Renal cortical epithelial cell (primary cell): ENCODE results near the gene PDE11A. TPM values are rescaled to one million over a fixed set of nuclear protein-coding genes. Genes with fewer than 3 reads are reported as not detected.
A peak's percentile ranks its signal among the peaks of the same experiment; 100 is the strongest.
"Not testable (repeated sequence)": the region's sequence is repeated elsewhere in the genome, so short reads cannot be mapped to it uniquely, and the experiment has no call there.

Experiments used
- DNase-seq: peaks from one replicate; pipeline ENCODE4 v3.0.0-alpha.2; 2011; ENCODE audit warnings: low read depth
- total RNA-seq: library from RNA; depleted of rRNA; stranded (reverse); fragments of >200 nt; gene quantifications from 2 replicates; pipeline ENCODE4 v1.2.3, GENCODE V29; 2014

PDE11A gene
- total RNA-seq, 1 donor from 2014 or later = 5.8 TPM

DNA sequence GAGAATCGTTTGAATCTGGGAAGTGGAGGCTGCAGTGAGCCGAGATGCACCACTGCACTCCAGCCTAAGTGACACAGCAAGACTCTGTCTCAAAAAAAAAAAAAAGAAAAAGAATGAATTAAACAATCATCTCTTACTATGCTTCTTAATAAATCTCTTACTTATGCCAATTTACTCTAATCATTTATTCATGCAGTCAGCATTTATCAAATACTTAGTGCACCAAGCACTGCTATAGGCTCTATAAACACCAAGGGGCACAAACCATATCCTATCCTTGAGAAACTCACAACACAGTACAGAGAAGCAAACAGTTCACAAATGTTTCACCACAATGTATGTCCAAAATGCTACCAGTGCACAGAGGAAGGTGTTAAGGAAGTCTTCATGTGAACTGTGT is 189.4 kb downstream of the PDE11A start:
- DNase-seq = no peak

GRCh38 chr2:177882501-177882900 is 190.1 kb downstream of the PDE11A start:
- no peak for DNase-seq

DNA sequence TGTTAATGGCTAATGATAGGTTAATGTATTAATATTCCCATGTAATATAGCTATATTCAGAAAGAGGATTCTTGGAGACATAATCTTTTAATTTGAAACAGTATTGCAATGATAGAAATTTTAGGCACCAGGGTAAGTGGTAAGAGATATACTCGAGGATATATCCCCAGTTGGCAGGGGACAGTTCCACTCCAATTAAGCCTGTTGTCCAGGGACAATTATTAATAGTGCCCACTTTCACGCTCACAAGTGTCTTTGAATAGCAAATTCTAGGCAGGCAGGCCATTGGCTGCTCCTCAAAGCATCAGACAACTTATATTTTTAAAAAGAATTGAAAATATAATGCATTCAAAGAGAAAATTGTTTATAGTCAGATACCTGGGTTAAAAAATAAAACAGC is 190.7 kb downstream of the PDE11A start:
- DNase-seq = no peak

DNA sequence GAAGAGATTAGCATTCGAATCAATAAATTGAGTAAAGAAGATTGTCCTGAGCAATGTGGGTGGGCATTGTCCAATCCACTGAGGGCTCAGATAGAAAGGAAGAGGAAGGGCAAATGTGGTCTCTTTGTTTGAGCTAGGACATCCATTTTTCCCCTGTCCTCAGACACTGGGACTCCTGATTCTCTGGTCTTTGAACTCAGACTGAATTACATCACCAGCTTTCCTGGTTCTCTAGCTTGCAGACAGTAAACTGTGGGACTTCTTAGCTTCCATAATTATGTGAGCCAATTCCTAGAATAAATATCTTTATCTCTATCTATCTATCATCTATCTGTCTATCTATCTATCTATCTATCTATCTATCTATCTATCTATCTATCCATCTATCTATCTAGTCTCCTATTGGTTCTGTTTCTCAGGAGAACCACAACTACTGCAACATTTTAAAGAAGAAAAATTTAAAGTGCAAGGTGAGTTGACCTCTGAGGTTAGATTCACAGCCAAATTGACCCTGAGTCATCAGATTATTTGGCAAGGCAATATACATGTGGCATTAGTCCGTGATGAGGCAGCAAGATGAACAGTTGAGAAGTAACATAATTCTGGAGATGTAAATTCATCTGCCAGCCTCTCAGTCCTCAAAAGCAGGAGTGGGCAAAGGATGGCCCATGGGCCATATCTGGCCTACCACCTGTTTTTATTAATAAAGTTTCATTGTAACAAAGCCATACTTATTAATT is 191.4 kb downstream of the PDE11A start:
- DNase-seq = peak; percentile 6

DNA sequence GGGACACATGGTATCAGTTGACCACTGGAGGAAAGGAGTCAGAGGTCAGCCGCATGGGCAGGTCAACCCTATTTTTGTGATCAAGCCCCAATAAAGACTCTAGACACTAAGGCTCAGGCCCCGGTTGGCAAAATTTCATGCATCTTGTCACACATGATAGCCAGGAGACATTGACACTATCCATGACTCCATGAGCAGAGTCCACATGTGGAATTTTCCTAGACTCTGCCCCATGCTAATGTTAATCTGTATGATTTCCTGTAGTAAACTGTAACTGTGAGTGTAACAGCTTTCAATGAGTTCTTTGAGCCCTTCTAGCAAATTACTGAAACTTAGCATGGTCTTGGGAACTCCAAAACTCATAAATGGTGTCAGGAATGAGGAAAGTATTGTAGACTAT is 192.3 kb downstream of the PDE11A start:
- no peak for DNase-seq

DNA sequence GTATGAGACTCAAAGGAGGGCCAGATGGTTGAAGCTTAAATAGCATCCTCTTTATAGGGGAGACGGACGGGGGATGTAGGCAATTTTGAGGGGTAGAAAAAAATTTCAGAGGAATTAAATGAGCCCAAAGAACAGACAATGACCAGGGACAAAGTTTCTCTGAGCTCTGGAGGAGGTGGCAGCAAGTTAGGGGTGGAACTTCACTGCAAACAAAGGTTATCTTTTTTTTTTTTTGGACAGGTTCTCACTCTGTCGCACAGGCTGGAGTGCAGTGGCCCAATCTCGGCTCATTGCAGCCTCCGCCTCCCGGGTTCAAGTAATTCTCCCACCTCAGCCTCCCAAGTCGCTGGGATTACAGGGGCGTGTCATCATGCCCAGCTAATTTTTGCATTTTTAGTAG is 195.6 kb downstream of the PDE11A start:
- DNase-seq = no peak

GRCh38 chr2:177874686-177875085 is 197.9 kb downstream of the PDE11A start:
- DNase-seq = no peak

GRCh38 chr2:177873915-177874314 is 198.7 kb downstream of the PDE11A start:
- DNase-seq = no peak

DNA sequence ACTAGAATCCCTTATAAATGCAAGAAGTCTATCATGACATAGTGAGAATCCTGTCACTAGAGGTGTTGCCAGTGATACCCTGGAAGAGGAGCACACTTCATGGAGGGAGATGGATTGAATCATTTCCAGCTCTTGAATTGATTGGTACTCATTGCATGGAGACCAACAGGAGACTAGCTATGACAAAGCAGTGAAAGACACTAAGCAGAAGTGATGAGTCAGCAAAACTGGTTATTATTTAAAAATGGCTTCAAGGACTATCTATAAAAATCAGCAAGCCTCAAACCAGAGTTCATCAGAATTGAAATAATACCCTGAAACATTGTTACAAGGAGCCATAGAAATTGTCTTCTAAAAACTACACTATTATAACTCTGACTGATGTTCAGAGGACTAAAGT is 200.3 kb downstream of the PDE11A start:
- no peak for DNase-seq

DNA sequence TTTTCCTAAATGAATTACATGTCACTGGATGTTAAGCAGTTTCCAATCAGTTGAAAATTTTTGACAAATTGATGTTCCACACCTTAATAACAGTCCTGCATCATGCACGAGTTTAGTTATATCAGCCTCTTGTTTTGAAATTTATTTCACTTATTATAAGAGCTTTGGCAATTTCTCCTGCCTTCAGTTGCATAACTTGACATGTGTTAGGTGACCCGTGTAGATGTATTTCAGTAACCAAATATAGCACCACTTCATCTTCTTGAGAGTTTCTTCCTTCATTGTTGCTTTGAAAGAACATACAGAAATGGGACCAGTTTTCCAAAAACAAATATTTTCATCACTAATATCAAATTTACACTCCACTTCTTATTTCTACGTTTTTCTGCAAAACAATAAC is 202.7 kb downstream of the PDE11A start:
- DNase-seq = no peak

DNA sequence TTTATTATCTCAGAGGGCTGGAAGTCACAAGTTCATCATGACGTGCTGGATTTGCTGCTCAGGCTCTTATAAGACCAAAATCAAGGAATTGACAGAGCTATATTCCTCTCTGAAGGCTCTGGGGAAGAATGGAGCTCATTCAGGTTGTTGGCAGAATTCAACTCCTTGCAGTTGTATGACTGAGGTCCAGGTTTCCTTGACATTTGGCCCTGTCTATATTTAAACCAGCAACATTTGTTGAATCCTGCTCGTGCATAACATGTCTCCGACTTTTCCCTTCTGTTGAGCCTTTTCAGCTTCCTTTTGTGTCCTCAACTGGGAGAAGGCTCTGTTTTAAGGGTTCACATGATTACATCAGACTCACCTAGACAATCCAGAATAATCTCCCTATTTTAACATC is 203.4 kb downstream of the PDE11A start:
- no peak for DNase-seq

DNA sequence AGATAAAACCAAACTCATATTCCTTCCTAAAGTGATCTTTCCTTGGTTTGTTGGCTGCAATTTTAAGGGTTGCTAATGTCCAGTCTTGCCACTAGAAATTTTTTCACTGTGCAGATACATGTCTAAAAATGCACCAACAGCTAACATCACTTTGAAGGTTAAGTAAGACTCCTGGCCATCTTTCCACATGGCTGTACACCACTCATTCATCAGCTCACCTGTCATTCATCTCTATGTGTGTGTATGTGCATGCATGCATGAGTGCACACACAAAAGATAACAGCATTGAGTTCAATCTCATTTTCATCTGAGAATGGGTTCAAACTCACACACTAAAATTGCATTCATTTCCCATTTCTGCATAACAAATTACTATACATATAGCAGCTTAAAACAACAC is 203.8 kb downstream of the PDE11A start:
- no peak for DNase-seq

DNA sequence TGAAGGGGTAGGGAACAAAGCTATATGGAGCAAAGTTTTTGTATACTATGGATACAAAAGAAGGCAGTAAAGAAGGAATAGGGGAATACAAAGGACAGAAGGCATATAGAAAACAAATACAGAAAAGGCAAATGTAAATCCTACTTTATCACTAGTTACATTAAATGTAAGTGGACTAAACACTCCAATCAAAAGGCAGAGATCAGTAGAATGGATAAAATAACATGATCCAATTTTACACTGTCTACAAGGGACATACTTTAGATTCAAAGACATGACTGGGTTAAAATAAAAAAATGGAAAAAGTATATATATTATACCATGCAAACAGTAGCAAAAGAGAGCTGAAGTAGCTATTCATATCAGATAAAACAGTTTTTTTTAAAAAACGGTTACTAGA is 215.0 kb downstream of the PDE11A start:
- DNase-seq = no peak

- DNase-seq = no peak
Measured at GRCh38 chr2:177852389-177852788, 220.2 kb downstream of the PDE11A start.

GRCh38 chr2:177843188-177843587 is 229.4 kb downstream of the PDE11A start:
- no peak for DNase-seq

DNA sequence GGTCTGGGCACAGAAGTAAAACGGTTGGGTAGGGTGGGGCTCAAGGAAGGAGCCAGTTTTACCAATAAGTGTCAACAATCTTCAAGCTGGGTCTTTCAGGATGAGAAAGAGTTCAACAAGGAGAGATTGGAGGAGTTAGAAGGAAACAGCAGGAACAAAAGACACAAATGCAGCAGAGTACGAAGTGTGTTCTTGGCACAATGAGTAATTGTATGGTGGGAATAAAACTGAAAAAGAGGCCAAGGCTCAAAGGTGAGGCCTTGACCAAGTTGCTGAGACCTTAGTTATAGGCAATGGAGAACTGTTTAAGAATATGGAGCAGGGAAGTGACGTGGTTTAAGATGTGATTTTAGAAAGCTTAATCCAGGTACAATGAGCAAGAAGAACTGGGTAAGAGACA is 230.3 kb downstream of the PDE11A start:
- DNase-seq = no peak

GRCh38 chr2:177835418-177836204 is 237.0 kb downstream of the PDE11A start:
- DNase-seq = not testable (repeated sequence)

GRCh38 chr2:177832611-177833433 is 239.8 kb downstream of the PDE11A start:
- DNase-seq = no peak

DNA sequence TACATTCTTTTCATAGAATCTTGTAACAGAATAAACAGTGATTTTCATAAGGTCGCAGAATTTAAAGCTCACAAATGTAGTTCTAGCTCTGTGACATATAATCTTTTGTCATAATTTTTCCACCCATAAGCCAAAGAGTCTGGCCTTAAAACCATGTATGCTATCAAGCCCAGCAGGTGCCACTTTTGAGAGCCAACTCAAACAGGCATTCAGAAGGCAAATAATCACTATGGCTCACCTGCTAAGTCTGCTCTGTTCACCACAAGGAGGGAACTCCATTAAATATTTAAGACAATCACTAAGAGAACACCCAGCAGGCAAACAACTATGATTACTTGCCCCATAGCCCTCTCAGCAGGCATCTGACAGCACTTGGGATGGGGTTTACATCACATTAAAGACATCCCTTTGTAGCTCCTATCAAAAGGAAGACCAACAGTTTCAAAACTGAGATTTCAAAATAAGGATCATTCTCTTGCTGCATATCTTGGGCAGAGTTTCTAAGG is 241.6 kb downstream of the PDE11A start:
- DNase-seq = no peak

DNA sequence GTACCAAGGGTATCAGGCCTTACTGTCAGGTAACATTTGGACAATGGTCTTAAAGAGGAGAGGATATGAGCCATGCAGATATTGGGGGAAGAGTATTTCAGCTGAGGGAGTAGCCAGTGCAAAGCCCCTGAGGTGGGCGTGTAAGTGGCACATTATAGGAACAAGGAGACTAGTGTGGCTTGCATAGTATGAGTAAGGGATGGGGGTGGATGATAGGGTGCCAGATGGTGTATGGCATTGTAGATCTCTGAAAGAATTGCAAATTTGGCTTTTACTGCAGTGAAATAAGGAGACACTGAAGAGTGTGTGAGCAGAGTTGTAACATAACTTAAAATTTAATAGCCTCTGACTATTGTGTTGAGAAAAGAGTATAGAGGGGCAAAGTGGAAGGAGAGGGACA is 244.0 kb downstream of the PDE11A start:
- DNase-seq = no peak

GRCh38 chr2:177826897-177827296 is 245.7 kb downstream of the PDE11A start:
- DNase-seq = no peak

DNA sequence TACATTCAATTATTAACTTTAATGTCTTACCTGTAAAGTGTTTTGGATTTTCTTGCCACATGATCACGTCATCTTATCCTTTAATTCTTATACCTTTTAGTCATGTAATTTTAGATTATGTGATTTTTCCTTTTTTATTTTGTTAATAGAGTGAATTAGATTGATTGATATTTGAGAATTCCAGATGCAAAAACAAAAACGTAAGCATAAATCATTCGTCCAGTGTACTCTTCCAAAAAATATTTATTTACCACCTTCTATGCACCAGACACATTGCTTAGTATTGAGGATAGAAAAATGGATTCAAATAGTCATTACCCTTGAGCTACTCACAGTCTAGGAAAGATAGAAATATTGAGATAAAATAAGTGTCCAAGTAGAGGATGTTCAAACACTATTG is 249.6 kb downstream of the PDE11A start:
- no peak for DNase-seq
